Vagina (tissue), 2 donors: ENCODE measurements around the gene FBXO39. TPM values are rescaled to one million over a fixed set of nuclear protein-coding genes. Genes with fewer than 3 reads are reported as not detected.
"Not testable (repeated sequence)": the region's sequence is repeated elsewhere in the genome, so short reads cannot be mapped to it uniquely, and the experiment has no call there.

ENCODE experiments used
- DNase-seq, 2 donors: peaks; one replicate each; pipeline ENCODE4 v3.0.0-alpha.2; 2017; ENCODE audit errors: extremely low spot score in 2 of 2
- H3K27ac ChIP-seq: fragments of 200-600 bp; sonication (generic); one replicate; pipeline ENCODE4 v1.5.1; 2019
- H3K27me3 ChIP-seq: fragments of 200-600 bp; sonication (generic); one replicate; pipeline ENCODE4 v1.5.1; 2019
- H3K36me3 ChIP-seq, 2 donors: fragments of 200-600 bp; sonication (generic); one replicate each; pipeline ENCODE4 v1.5.1; 2017 to 2019
- H3K4me1 ChIP-seq: fragments of 200-600 bp; sonication (generic); one replicate; pipeline ENCODE4 v1.5.1; 2019
- H3K4me3 ChIP-seq, 2 donors: fragments of 200-600 bp; sonication (generic); 1 replicate in 1 of 2; 2 replicates in 1 of 2; pipeline ENCODE4 v1.5.1; 2016 to 2019
- H3K9me3 ChIP-seq: fragments of 200-600 bp; sonication (generic); one replicate; pipeline ENCODE4 v1.5.1; 2019
- CTCF ChIP-seq, 3 experiments: fragments of 450-650 bp in 2 of 3; fragments of 200-600 bp in 1 of 3; sonication (generic) in 1 of 3; IDR thresholded peaks; one replicate each; pipeline ENCODE4 v1.5.1; 2017 to 2019; ENCODE audit warnings: antibody characterized with exemption in 3 of 3, mild to moderate bottlenecking in 2 of 3, moderate library complexity in 2 of 3
- POLR2A ChIP-seq, 2 donors: fragments of 450-650 bp; IDR thresholded peaks; one replicate each; pipeline ENCODE4 v1.6.1; 2017; ENCODE audit warnings: antibody characterized with exemption in 2 of 2, mild to moderate bottlenecking in 2 of 2, moderate library complexity in 2 of 2
- POLR2AphosphoS5 ChIP-seq, 2 donors: sonication (generic); formaldehyde crosslinking; IDR thresholded peaks; one replicate each; pipeline ENCODE4 v1.9.0; 2017; ENCODE audit warnings: antibody characterized with exemption in 2 of 2, mild to moderate bottlenecking in 2 of 2, low read depth in 1 of 2; ENCODE audit not compliant: insufficient read depth in 1 of 2
- intact Hi-C: fragments of 100-400 bp; cut with DNase I; formaldehyde crosslinking; loops from one replicate; pipeline ENCODE4 v1.15.1; 2023
- total RNA-seq: library from RNA; depleted of rRNA; stranded (reverse); fragments of >200 nt; gene quantifications from one replicate; pipeline ENCODE4 v1.2.3, GENCODE V29; 2016

FBXO39 gene
- total RNA-seq, 1 donor from 2014 or later = not detected

GRCh38 chr17:6757747-6758146 is 18.3 kb upstream of the FBXO39 start:
- H3K4me3 ChIP-seq = no peak overlapping the region
- H3K27me3 ChIP-seq = no peaks in the 10 kb centered on the region
- peaks cover 0 to 29% of the 10 kb centered on the region in 2 donors for H3K36me3 ChIP-seq
- DNase-seq = no peak
- H3K9me3 ChIP-seq = no peaks in the 10 kb centered on the region
- H3K4me1 ChIP-seq = peaks cover 41% of the 10 kb centered on the region
- no peak for TF ChIP-seq POLR2A (IDR thresholded peaks at IDR 0.05)
- no peak overlapping the region for H3K27ac ChIP-seq
- intact Hi-C loops = no loop called here

- DNase-seq = no peak
- H3K4me1 ChIP-seq = peaks cover 13% of the 10 kb centered on the region
- no peak for TF ChIP-seq CTCF (IDR thresholded peaks at IDR 0.05)
- no peak for TF ChIP-seq POLR2A (IDR thresholded peaks at IDR 0.05)
- no peak for TF ChIP-seq POLR2AphosphoS5 (IDR thresholded peaks at IDR 0.05; ENCODE audit: insufficient read depth in 1 of 2, low read depth in 1 of 2)
- H3K9me3 ChIP-seq = no peaks in the 10 kb centered on the region
- peaks cover 0 to 57% of the 10 kb centered on the region in 2 donors for H3K36me3 ChIP-seq
- intact Hi-C loops = no loop called here
- H3K4me3 ChIP-seq = no peak overlapping the region
- no peak overlapping the region for H3K27ac ChIP-seq
- no peaks in the 10 kb centered on the region for H3K27me3 ChIP-seq
These were observed 14.2 kb upstream of the FBXO39 start for GRCh38 chr17:6761779-6762178.

- no peak overlapping the region for H3K27ac ChIP-seq
- intact Hi-C loops = no loop called here
- H3K27me3 ChIP-seq = no peaks in the 10 kb centered on the region
- DNase-seq = no peak
- H3K4me1 ChIP-seq = no peaks in the 10 kb centered on the region
- peaks cover 9% of the 10 kb centered on the region for H3K9me3 ChIP-seq
- TF ChIP-seq POLR2AphosphoS5 (IDR thresholded peaks at IDR 0.05; ENCODE audit: insufficient read depth in 1 of 2, low read depth in 1 of 2) (no peak), CTCF (IDR thresholded peaks at IDR 0.05) (no peak), POLR2A (IDR thresholded peaks at IDR 0.05) (no peak)
- H3K4me3 ChIP-seq = no peak overlapping the region
- peaks cover 8 to 89% of the 10 kb centered on the region in 2 donors for H3K36me3 ChIP-seq
These were observed 7.6 kb upstream of the FBXO39 start for GRCh38 chr17:6768447-6768846.

GRCh38 chr17:6772016-6772415 is 4.0 kb upstream of the FBXO39 start:
- Histone ChIP-seq H3K4me3 (no peak overlapping the region), H3K4me1 (peaks cover 12% of the 10 kb centered on the region), H3K36me3 (peaks cover 8 to 73% of the 10 kb centered on the region in 2 donors), H3K9me3 (peaks cover 10% of the 10 kb centered on the region), H3K27me3 (no peaks in the 10 kb centered on the region), H3K27ac (no peak overlapping the region)
- TF ChIP-seq POLR2A (IDR thresholded peaks at IDR 0.05) = no peak
- no peak for TF ChIP-seq CTCF (IDR thresholded peaks at IDR 0.05)
- no peak for TF ChIP-seq POLR2AphosphoS5 (IDR thresholded peaks at IDR 0.05; ENCODE audit: insufficient read depth in 1 of 2, low read depth in 1 of 2)
- DNase-seq = no peak
- intact Hi-C loops = no loop called here

- H3K4me3 ChIP-seq, H3K9me3 ChIP-seq, H3K27me3 ChIP-seq, H3K27ac ChIP-seq, intact Hi-C loops, DNase-seq: not testable (repeated sequence)
- peaks cover 0 to 44% of the 10 kb centered on the region in 2 donors for H3K36me3 ChIP-seq
- peaks cover 12% of the 10 kb centered on the region for H3K4me1 ChIP-seq
These were observed 1.1 kb upstream of the FBXO39 start for GRCh38 chr17:6774906-6775305.

GRCh38 chr17:6779411-6779810 is 3.4 kb downstream of the FBXO39 start:
- TF ChIP-seq POLR2A (IDR thresholded peaks at IDR 0.05) = no peak
- no peak for TF ChIP-seq CTCF (IDR thresholded peaks at IDR 0.05)
- no peak for TF ChIP-seq POLR2AphosphoS5 (IDR thresholded peaks at IDR 0.05; ENCODE audit: insufficient read depth in 1 of 2, low read depth in 1 of 2)
- H3K27ac ChIP-seq = no peak overlapping the region
- no peaks in the 10 kb centered on the region for H3K36me3 ChIP-seq
- H3K9me3 ChIP-seq = peaks cover 3% of the 10 kb centered on the region
- no peak overlapping the region for H3K4me3 ChIP-seq
- intact Hi-C loops = no loop called here
- peaks cover 12% of the 10 kb centered on the region for H3K4me1 ChIP-seq
- H3K27me3 ChIP-seq = no peaks in the 10 kb centered on the region
- peak in 1 of 2 donors; percentile 52 for DNase-seq
